ENCODE data around the gene MAB21L4. TPM values are rescaled to one million over a fixed set of nuclear protein-coding genes. Genes with fewer than 3 reads are reported as not detected.
"Not testable (repeated sequence)": the region's sequence is repeated elsewhere in the genome, so short reads cannot be mapped to it uniquely, and the experiment has no call there.

Gene MAB21L4
- total RNA-seq, 2 experiments from 2014 or later, result not detected

DNA sequence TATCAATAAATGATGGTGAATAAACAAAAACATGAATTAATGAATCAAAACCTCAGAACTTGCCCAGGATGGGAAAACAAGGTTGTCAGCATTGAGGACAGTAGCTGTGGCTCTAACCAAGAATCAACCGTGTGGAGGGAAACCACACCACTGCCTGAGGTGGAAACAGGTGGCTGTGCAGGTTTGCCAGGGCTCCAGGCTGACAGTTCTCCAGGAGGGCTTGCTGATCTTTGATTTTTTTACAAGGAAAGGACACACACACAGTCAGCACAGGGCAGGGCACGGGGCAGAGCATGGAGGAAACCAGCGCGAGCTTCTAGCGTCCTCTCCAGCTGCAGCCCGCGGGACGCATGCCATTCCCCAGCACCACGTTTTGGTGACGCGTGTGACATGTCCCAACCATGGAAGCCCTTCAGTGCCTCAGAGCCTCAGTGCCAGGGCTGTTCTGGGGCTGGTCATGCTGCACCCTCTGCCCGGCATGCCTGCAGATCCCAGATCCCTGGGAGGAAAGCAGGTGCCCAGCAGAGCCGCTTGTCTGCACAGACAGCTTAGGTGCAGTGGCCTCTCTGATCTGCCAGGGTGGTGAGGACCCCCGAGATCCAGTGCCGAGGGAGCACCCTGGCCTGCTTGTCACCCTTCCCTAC lies 43.2 kb downstream of the MAB21L4 start:
- Mint-ChIP-seq H3K9me3 (peaks cover 14% of the 10 kb centered on the region), H3K36me3 (ENCODE audit: low read depth) (peaks cover 2% of the 10 kb centered on the region), H3K27ac (no peak overlapping the region), H3K4me3 (no peak overlapping the region), H3K4me1 (no peaks in the 10 kb centered on the region), H3K27me3 (no peaks in the 10 kb centered on the region)
- CTCF ChIA-PET, result interaction anchor here (2.0 kb wide), 1 partner anchor 20 kb away, joined by 7 read pairs; no protein-coding TSS in a partner anchor
- no peak for DNase-seq
- POLR2A ChIA-PET, result no interaction called here

GRCh38 chr2:240851078-240851991 lies 44.6 kb downstream of the MAB21L4 start:
- CTCF ChIA-PET, result interaction anchor here (0.6 to 2.0 kb wide), 7 partner anchors 9 to 1027 kb away, joined by 3 to 9 read pairs (median 5); no protein-coding TSS in a partner anchor
- H3K27ac Mint-ChIP-seq, result no peak overlapping the region
- POLR2A ChIA-PET, result interaction anchor here (0.6 kb wide), 1 partner anchor 501 kb away, joined by 3 read pairs; no protein-coding TSS in a partner anchor
- peak; percentile 86 for DNase-seq
- peaks cover 2% of the 10 kb centered on the region for H3K36me3 Mint-ChIP-seq (ENCODE audit: low read depth)
- H3K27me3 Mint-ChIP-seq, result no peaks in the 10 kb centered on the region
- H3K4me3 Mint-ChIP-seq, result no peak overlapping the region
- peaks cover 17% of the 10 kb centered on the region for H3K9me3 Mint-ChIP-seq
- no peaks in the 10 kb centered on the region for H3K4me1 Mint-ChIP-seq

- H3K9me3 Mint-ChIP-seq, result peaks cover 18% of the 10 kb centered on the region
- H3K36me3 Mint-ChIP-seq (ENCODE audit: low read depth), result peaks cover 2% of the 10 kb centered on the region
- H3K4me1 Mint-ChIP-seq, result no peaks in the 10 kb centered on the region
- no peak overlapping the region for H3K4me3 Mint-ChIP-seq
- ChIA-PET POLR2A (no interaction called here), CTCF (interaction anchor here (0.6 to 2.0 kb wide), 5 partner anchors 10 to 937 kb away, joined by 3 to 7 read pairs (median 5); no protein-coding TSS in a partner anchor)
- no peak overlapping the region for H3K27ac Mint-ChIP-seq
- no peaks in the 10 kb centered on the region for H3K27me3 Mint-ChIP-seq
- no peak for DNase-seq
These were observed 45.2 kb downstream of the MAB21L4 start for GRCh38 chr2:240850756-240851077.

DNA sequence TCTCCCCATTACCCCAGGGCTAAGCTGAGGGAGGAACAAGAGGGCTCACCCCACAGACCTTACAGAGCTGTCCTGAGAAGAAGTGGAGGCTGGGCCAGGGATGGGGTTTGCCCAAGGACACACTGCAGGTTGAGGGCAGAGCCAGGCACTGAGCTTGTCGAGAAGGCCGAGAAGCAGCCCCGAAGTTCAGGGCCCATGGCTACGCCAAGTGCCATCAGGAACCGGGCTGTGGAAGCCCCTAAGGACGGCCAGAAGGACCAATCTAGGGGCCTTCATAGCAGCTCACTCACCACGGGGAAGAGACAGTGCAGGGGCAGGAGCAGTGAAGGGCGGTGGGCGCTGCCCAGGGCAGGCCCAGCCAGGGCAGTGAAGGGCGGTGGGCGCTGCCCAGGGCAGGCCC lies 45.9 kb downstream of the MAB21L4 start:
- Mint-ChIP-seq H3K27me3 (no peaks in the 10 kb centered on the region), H3K9me3 (peaks cover 18% of the 10 kb centered on the region), H3K36me3 (ENCODE audit: low read depth) (peaks cover 2% of the 10 kb centered on the region), H3K27ac (no peak overlapping the region), H3K4me1 (no peaks in the 10 kb centered on the region), H3K4me3 (no peak overlapping the region)
- POLR2A ChIA-PET, result no interaction called here
- CTCF ChIA-PET, result interaction anchor here (1.1 kb wide), 1 partner anchor 11 kb away, joined by 4 read pairs; no protein-coding TSS in a partner anchor
- DNase-seq, result no peak

DNA sequence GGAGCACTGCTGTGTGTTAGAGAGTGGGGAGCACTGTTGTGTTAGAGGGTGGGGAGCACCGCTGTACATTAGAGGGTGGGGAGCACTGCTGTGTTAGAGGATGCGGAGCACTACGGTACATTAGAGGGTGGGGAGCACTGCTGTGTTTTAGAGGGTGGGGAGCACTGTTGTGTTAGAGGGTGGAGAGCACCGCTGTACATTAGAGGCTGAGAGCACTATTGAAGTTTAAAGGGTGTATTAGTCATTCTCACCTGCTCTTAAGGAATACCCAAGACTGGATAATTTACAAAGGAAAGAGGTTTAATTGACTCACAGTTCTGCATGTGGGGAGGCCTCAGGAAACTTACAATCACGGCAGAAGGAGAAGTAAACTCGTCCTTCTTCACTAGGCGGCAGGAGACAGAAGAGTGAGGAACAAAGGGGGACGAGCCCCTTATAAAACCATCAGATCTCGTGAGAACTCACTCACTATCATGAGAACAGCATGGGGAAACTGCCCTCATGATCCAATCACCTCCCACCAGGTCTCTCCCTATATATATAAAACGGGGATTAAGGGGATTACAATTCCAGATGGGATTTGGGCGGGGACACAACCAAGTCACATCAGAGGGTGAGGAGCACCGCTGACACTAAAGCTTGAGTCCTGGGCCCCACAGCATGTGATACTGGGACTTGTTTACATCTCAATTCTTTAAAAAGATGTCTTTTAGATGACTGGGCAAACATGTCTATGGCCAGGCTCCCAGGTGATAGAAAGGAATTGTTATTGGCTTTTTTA lies 46.9 kb downstream of the MAB21L4 start:
- no peaks in the 10 kb centered on the region for H3K4me1 Mint-ChIP-seq
- H3K27me3 Mint-ChIP-seq, result peaks cover 2% of the 10 kb centered on the region
- ChIA-PET POLR2A (no interaction called here), CTCF (interaction anchor here (1.1 kb wide), 1 partner anchor 12 kb away, joined by 4 read pairs; no protein-coding TSS in a partner anchor)
- DNase-seq, result no peak
- H3K27ac Mint-ChIP-seq, result no peak overlapping the region
- H3K36me3 Mint-ChIP-seq (ENCODE audit: low read depth), result peaks cover 1% of the 10 kb centered on the region
- no peak overlapping the region for H3K4me3 Mint-ChIP-seq
- H3K9me3 Mint-ChIP-seq, result peaks cover 17% of the 10 kb centered on the region

DNA sequence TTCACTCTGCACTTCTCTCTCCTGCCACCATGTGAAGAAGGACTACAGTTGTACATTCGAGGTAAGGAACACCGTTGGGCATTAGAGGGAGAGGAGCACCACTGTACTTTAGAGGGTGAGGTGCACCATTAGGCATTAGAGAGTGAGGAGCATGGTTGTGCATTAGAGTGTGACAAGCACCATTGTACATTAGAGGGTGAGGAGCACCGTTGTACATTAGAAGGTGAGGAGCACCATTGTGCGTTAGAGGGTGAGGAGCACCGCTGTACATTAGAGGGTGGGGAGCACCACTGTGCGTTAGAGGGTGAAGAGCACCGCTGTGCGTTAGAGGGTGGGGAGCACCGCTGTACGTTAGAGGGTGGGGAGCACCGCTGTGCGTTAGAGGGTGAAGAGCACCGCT lies 48.1 kb downstream of the MAB21L4 start:
- Mint-ChIP-seq H3K9me3 (peaks cover 19% of the 10 kb centered on the region), H3K4me3 (no peak overlapping the region), H3K36me3 (ENCODE audit: low read depth) (no peaks in the 10 kb centered on the region), H3K27ac (no peak overlapping the region), H3K4me1 (no peaks in the 10 kb centered on the region), H3K27me3 (peaks cover 7% of the 10 kb centered on the region)
- POLR2A ChIA-PET, result no interaction called here
- CTCF ChIA-PET, result no interaction called here
- no peak for DNase-seq

GRCh38 chr2:240846873-240847595 lies 48.9 kb downstream of the MAB21L4 start:
- Mint-ChIP-seq H3K27me3 (peaks cover 7% of the 10 kb centered on the region), H3K4me3 (no peak overlapping the region), H3K27ac (no peak overlapping the region), H3K36me3 (ENCODE audit: low read depth) (no peaks in the 10 kb centered on the region), H3K9me3 (peaks cover 19% of the 10 kb centered on the region), H3K4me1 (no peaks in the 10 kb centered on the region)
- ChIA-PET POLR2A (no interaction called here), CTCF (interaction anchor here (1.0 to 1.1 kb wide), 2 partner anchors 13 to 15 kb away, joined by 3 read pairs; no protein-coding TSS in a partner anchor)
- DNase-seq, result no peak

GRCh38 chr2:240846309-240846708 lies 49.6 kb downstream of the MAB21L4 start:
- H3K27ac Mint-ChIP-seq; H3K4me3 Mint-ChIP-seq; H3K27me3 Mint-ChIP-seq; POLR2A ChIA-PET; H3K36me3 Mint-ChIP-seq (ENCODE audit: low read depth); H3K4me1 Mint-ChIP-seq; DNase-seq: not testable (repeated sequence)
- peaks cover 19% of the 10 kb centered on the region for H3K9me3 Mint-ChIP-seq
- CTCF ChIA-PET, result interaction anchor here (1.0 to 1.1 kb wide), 2 partner anchors 12 to 16 kb away, joined by 3 read pairs; no protein-coding TSS in a partner anchor

- peaks cover 14% of the 10 kb centered on the region for H3K9me3 Mint-ChIP-seq
- CTCF ChIA-PET, result interaction anchor here (1.2 to 2.7 kb wide), 3 partner anchors 11 to 327 kb away, joined by 3 to 9 read pairs (median 6); no protein-coding TSS in a partner anchor
- H3K4me1 Mint-ChIP-seq, result no peaks in the 10 kb centered on the region
- peak overlapping the region; percentile 5 for H3K27ac Mint-ChIP-seq
- no peaks in the 10 kb centered on the region for H3K36me3 Mint-ChIP-seq (ENCODE audit: low read depth)
- peak; percentile 34 for DNase-seq
- H3K4me3 Mint-ChIP-seq, result no peak overlapping the region
- peaks cover 12% of the 10 kb centered on the region for H3K27me3 Mint-ChIP-seq
- POLR2A ChIA-PET, result no interaction called here
These were observed 55.4 kb downstream of the MAB21L4 start for GRCh38 chr2:240840435-240841060.

- Mint-ChIP-seq H3K9me3 (peaks cover 6% of the 10 kb centered on the region), H3K27ac (no peak overlapping the region), H3K4me1 (no peaks in the 10 kb centered on the region), H3K27me3 (peaks cover 12% of the 10 kb centered on the region), H3K4me3 (no peak overlapping the region), H3K36me3 (ENCODE audit: low read depth) (no peaks in the 10 kb centered on the region)
- ChIA-PET POLR2A (no interaction called here), CTCF (interaction anchor here (1.1 to 2.7 kb wide), 4 partner anchors 10 to 326 kb away, joined by 3 to 9 read pairs (median 6); no protein-coding TSS in a partner anchor)
- no peak for DNase-seq
These were observed 56.5 kb downstream of the MAB21L4 start for GRCh38 chr2:240839152-240840143.

GRCh38 chr2:240837621-240838020 lies 58.3 kb downstream of the MAB21L4 start:
- ChIA-PET POLR2A (no interaction called here), CTCF (no interaction called here)
- Mint-ChIP-seq H3K36me3 (ENCODE audit: low read depth) (no peaks in the 10 kb centered on the region), H3K9me3 (no peaks in the 10 kb centered on the region), H3K4me1 (no peaks in the 10 kb centered on the region), H3K4me3 (no peak overlapping the region), H3K27ac (no peak overlapping the region), H3K27me3 (peaks cover 5% of the 10 kb centered on the region)
- DNase-seq, result no peak
